ENCODE data around the gene UNC5B. TPM values are rescaled to one million over a fixed set of nuclear protein-coding genes. Genes with fewer than 3 reads are reported as not detected.

Gene UNC5B
- total RNA-seq, 2 experiments from 2014 or later = 0.07 TPM

DNA sequence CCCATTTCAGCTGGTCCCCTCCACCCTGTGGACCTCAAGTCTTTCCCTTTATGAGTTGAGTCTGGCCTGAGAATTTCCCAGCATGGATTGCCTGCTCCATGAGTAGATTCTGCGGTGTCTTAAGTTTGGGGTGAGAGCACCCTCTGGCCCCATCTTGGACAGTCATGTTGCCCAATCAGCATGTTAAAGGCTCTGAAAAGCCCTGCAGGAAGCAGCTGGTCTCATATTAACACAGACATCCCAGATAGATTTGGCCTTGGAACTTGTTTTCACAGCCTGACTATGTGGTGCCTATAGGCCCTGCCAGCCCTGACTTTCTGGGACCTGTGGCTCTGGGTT is 91.2 kb downstream of the UNC5B start:
- Mint-ChIP-seq H3K4me3 (no peak overlapping the region), H3K4me1 (ENCODE audit: low read depth) (no peaks in the 10 kb centered on the region), H3K9me3 (no peaks in the 10 kb centered on the region), H3K36me3 (ENCODE audit: low read depth) (no peaks in the 10 kb centered on the region), H3K27ac (no peak overlapping the region), H3K27me3 (no peaks in the 10 kb centered on the region)
- TF ChIP-seq, protein P1, sequence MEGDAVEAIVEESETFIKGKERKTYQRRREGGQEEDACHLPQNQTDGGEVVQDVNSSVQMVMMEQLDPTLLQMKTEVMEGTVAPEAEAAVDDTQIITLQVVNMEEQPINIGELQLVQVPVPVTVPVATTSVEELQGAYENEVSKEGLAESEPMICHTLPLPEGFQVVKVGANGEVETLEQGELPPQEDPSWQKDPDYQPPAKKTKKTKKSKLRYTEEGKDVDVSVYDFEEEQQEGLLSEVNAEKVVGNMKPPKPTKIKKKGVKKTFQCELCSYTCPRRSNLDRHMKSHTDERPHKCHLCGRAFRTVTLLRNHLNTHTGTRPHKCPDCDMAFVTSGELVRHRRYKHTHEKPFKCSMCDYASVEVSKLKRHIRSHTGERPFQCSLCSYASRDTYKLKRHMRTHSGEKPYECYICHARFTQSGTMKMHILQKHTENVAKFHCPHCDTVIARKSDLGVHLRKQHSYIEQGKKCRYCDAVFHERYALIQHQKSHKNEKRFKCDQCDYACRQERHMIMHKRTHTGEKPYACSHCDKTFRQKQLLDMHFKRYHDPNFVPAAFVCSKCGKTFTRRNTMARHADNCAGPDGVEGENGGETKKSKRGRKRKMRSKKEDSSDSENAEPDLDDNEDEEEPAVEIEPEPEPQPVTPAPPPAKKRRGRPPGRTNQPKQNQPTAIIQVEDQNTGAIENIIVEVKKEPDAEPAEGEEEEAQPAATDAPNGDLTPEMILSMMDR (IDR thresholded peaks at IDR 0.05) = no peak
- ChIA-PET CTCF (interaction anchor here (0.7 to 1.7 kb wide), 8 partner anchors 11 to 267 kb away, joined by 3 to 6 read pairs (median 4); no protein-coding TSS in a partner anchor), POLR2A (no interaction called here)
- ATAC-seq (no peak), DNase-seq (no peak)
- intact Hi-C loops (cut with micrococcal nuclease) = no loop called here

DNA sequence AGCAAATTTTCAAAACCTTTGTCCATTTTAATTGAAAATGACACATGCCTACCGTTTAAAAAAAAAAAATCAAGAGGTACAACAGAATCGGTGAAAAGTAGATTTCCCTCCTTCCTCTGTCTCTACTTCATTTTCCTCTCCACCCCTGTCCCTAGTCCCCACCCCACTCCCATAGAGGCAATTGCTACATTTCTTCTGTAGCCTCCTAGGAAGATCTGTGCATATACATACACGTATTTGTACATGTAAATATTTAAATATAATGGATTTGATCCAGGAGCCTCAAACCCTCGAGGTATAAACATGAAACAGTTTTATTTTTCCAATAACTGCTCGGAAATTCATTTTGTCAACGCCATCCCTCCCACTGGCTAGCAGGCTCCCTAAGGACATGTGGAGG is 92.5 kb downstream of the UNC5B start:
- intact Hi-C loops (cut with micrococcal nuclease) = no loop called here
- no peak for ATAC-seq
- Mint-ChIP-seq H3K36me3 (ENCODE audit: low read depth) (no peaks in the 10 kb centered on the region), H3K4me3 (no peak overlapping the region), H3K27me3 (no peaks in the 10 kb centered on the region), H3K9me3 (no peaks in the 10 kb centered on the region), H3K4me1 (ENCODE audit: low read depth) (no peaks in the 10 kb centered on the region), H3K27ac (no peak overlapping the region)
- DNase-seq = no peak
- ChIA-PET CTCF (interaction anchor here (1.2 to 1.7 kb wide), 4 partner anchors 9 to 266 kb away, joined by 3 to 6 read pairs (median 4); no protein-coding TSS in a partner anchor), POLR2A (no interaction called here)
- TF ChIP-seq, protein P1 (IDR thresholded peaks at IDR 0.05) = no peak

DNA sequence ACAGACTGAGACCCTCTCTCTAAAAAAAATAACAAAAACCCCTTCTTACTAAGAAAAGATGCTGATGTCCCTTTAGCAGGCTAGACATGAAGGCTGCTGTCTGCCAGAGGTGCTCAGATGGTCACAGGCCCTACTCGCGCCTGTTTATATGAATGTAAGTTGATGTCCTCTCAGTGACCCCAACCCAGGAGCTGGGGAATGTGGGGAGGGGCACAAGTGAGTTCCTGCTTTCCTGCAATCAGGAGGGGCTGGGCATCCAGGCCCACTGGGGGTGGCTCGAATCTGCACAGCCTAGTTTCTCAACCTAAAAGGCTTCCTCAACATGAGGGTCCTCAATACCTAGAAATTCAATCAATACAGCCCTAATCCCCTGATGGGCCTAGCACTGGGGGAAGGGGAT is 94.6 kb downstream of the UNC5B start:
- ATAC-seq = no peak
- Mint-ChIP-seq H3K36me3 (ENCODE audit: low read depth) (no peaks in the 10 kb centered on the region), H3K27me3 (no peaks in the 10 kb centered on the region), H3K4me3 (no peak overlapping the region), H3K4me1 (ENCODE audit: low read depth) (no peaks in the 10 kb centered on the region), H3K27ac (no peak overlapping the region), H3K9me3 (no peaks in the 10 kb centered on the region)
- no peak for DNase-seq
- ChIA-PET CTCF (interaction anchor here (0.9 kb wide), 1 partner anchor 89 kb away, joined by 3 read pairs; no protein-coding TSS in a partner anchor), POLR2A (no interaction called here)
- TF ChIP-seq, protein P1 (IDR thresholded peaks at IDR 0.05) = no peak
- intact Hi-C loops (cut with micrococcal nuclease) = no loop called here

DNA sequence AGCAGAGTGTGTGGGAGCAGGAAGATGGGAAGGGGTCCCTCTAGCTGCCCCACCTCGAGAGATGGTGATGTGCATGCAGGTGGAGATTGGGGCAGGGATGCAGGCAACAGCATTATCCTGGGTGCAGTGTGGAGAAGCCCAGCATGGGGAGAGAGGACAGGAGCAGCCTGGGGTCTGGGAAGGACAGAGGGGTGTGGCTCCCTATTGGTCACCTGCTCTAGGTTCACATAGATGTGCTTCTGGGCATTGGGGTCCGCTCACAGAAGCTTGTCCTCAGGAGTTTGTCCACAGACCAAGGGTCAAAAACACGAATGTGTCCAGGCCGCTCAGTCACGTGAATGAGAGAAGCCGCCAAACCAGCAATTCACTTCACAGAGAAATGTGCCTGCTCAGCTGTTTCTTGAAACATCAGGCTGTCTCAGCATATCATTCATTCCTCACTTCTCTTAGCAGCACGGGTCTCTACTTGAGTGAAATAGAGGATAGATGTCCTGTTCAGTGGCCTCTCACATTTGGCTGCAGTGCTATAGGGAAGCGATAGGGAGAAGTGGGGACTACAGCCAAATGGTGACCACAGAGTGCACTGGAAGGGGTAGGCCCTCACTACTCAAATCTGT is 95.2 kb downstream of the UNC5B start:
- no peak overlapping the region for H3K4me3 Mint-ChIP-seq
- ATAC-seq = no peak
- no peak overlapping the region for H3K27ac Mint-ChIP-seq
- ChIA-PET POLR2A (no interaction called here), CTCF (interaction anchor here (0.8 to 0.9 kb wide), 2 partner anchors 14 to 88 kb away, joined by 3 read pairs; no protein-coding TSS in a partner anchor)
- intact Hi-C loops (cut with micrococcal nuclease) = no loop called here
- no peak for DNase-seq
- no peaks in the 10 kb centered on the region for H3K4me1 Mint-ChIP-seq (ENCODE audit: low read depth)
- TF ChIP-seq, protein P1 (IDR thresholded peaks at IDR 0.05) = no peak
- no peaks in the 10 kb centered on the region for H3K36me3 Mint-ChIP-seq (ENCODE audit: low read depth)
- H3K27me3 Mint-ChIP-seq = no peaks in the 10 kb centered on the region
- no peaks in the 10 kb centered on the region for H3K9me3 Mint-ChIP-seq

DNA sequence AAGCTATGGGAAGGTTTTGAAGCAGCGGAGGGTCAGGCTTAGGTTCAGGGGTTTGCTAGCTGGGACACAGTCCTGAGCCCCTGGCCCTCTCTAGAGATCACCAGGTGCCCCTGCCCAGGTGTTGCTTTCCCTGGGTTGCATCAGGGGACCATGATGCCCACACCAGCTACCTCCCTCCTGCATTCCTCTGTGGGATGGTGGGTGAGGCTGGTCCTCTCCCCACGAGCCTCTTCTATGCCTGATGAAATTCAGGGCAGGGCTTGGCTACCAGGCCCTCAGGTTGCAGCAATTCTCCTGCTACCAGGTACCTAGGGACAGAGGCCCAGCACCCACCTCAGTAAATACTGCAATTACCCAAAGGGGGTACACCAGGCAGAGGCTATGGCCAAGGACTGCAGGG is 95.9 kb downstream of the UNC5B start:
- H3K4me3 Mint-ChIP-seq = no peak overlapping the region
- no peak for ATAC-seq
- H3K9me3 Mint-ChIP-seq = no peaks in the 10 kb centered on the region
- ChIA-PET CTCF (interaction anchor here (0.8 to 1.3 kb wide), 2 partner anchors 13 to 24 kb away, joined by 3 to 4 read pairs; no protein-coding TSS in a partner anchor), POLR2A (no interaction called here)
- H3K36me3 Mint-ChIP-seq (ENCODE audit: low read depth) = no peaks in the 10 kb centered on the region
- peaks cover 2% of the 10 kb centered on the region for H3K27me3 Mint-ChIP-seq
- no peak for DNase-seq
- H3K27ac Mint-ChIP-seq = no peak overlapping the region
- intact Hi-C loops (cut with micrococcal nuclease) = no loop called here
- no peaks in the 10 kb centered on the region for H3K4me1 Mint-ChIP-seq (ENCODE audit: low read depth)
- TF ChIP-seq, protein P1 (IDR thresholded peaks at IDR 0.05) = no peak
